DMS 273 (cell line): ENCODE results near the gene PILRB.
"Not testable (repeated sequence)": the region's sequence is repeated elsewhere in the genome, so short reads cannot be mapped to it uniquely, and the experiment has no call there.

Experiments used
- DNase-seq: peaks from one replicate; lab custom pipeline; 2025; ENCODE audit not compliant: unreplicated experiment; lab: John Stamatoyannopoulos, UW

PILRB gene

DNA sequence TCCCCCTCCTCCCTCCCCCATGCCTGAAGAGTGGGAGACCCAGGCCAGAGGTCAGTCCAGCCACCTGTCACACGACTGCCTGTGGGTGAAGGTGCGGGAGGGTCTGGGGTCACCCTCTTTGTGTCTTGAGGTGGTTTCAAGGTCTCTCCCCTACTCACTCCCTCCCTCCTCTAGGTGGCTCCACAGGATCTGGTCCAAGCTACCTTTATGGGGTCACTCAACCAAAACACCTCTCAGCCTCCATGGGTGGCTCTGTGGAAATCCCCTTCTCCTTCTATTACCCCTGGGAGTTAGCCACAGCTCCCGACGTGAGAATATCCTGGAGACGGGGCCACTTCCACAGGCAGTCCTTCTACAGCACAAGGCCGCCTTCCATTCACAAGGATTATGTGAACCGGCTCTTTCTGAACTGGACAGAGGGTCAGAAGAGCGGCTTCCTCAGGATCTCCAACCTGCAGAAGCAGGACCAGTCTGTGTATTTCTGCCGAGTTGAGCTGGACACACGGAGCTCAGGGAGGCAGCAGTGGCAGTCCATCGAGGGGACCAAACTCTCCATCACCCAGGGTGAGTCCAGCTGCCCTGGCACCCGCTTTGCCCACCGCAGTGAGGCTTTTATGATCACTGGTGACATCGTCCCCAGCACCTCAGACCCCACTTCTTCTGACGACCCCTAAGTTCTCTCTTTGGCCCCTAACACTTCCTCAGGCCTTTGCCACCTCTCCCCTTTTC lies 16.1 kb downstream of the PILRB start:
- not testable (repeated sequence) for DNase-seq

DNA sequence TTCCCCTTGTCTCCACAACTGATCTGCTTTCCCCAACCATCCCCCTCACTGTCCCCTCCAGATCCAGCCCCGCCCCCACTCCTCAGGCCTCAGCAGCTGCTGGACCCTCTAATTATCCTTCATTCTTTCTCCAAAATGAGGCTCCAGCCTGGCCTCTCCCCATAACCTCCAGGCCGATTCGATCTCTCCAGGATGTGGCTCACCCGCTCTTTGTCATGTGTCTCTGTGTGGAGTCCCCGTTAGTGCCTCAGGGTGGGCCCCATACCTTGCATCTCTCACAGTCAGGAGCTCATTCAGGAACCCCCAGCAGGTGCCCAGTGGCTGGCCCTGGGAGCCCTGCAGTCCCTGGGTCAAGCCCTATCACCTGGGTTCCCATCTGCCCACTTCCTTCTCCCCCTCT lies 16.7 kb downstream of the PILRB start:
- no peak for DNase-seq

DNA sequence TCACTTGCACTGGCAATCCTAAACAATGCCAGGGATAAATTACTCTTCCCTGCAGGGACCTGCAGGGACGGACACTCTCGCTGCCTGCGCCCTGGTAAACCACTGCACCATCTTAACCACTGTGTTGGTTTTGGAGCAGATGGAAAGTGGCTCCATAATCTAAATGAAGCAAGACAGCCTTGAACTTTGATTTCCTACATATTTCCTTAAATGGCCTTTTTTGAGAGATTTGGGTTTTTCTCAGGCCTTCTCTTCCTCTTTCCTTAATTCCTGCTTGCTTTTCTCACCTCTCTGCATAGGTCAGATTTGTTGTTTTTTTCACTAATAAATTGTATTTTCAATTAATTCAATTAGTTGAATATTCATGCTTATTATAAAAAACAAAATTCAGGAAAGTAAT lies 18.1 kb downstream of the PILRB start:
- DNase-seq = no peak

DNA sequence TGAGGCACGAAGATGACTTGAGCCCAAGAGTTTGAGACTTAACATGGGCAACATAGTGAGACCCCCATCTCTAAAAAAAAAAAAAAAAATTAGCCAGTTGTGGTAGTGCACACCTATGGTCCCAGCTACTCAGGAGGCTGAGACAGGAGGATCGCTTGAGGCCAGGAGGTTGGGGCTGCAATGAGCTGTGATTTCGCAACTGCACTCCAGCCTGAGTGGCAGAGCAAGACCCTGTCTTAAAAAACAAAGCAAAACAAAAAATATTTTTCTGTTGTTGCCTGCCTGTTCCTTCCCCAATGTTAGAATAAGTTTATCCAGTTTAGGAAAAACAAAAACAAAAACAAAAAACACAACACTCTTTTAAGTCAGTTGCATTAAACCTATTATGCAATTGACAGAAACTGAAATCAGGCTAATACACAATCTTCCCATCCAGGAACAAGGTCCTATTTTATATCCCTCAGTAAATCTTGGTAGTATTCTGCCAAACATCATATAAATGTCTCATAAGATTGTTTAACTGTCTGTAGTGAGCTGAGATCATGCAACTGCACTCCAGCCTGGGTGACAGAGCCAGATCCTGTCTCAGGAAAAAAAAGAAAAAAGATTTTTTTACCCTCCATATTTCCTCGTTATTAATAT lies 20.3 kb downstream of the PILRB start:
- no peak for DNase-seq

DNA sequence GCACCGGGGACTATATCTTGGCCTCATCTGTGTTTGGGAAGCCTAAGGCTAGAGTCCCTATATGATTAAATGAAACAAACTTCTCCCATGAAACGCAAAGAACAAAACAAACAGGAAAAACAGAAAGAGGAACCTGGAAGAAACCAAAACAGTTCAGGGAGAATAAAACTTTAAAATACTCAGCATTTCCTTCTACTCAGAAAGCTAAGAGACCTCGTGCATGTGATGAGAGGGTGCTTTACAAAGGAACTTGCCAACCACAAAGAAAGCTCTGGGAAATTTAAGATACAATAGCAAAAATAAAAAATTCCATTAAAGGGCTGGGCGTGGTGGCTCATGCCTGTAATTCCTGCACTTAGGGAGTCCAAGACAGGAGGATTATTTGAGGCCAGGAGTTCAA lies 22.3 kb downstream of the PILRB start:
- DNase-seq = no peak

DNA sequence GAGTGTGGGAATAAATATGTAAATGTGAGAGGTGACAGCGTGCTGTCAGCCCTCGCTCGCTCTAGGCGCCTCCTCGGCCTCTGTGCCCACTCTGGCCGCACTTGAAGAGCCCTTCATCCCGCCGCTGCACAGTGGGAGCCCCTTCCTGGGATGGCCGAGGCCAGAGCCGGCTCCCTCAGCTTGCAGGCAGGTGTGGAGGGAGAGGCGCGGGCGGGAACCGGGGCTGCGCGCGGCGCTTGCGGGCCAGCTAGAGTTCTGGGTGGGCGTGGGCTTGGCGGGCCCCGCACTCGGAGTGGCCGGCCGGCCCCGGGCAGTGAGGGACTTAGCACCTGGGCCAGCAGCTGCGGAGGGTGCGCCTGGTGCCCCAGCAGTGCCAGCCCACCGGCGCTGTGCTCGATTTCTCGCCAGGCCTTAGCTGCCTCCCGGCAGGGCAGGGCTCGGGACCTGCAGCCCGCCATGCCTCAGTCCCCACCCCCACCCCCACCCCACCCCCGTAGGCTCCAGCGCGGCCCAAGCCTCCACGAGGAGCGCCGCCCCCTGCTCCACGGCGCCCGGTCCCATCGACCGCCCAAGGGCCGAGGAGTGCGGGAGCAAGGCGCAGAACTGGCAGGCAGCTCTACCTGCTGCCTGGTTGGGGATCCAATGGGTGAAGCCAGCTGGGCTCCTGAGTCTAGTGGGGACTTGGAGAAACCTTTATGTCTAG lies 23.8 kb downstream of the PILRB start:
- DNase-seq = not testable (repeated sequence)

DNA sequence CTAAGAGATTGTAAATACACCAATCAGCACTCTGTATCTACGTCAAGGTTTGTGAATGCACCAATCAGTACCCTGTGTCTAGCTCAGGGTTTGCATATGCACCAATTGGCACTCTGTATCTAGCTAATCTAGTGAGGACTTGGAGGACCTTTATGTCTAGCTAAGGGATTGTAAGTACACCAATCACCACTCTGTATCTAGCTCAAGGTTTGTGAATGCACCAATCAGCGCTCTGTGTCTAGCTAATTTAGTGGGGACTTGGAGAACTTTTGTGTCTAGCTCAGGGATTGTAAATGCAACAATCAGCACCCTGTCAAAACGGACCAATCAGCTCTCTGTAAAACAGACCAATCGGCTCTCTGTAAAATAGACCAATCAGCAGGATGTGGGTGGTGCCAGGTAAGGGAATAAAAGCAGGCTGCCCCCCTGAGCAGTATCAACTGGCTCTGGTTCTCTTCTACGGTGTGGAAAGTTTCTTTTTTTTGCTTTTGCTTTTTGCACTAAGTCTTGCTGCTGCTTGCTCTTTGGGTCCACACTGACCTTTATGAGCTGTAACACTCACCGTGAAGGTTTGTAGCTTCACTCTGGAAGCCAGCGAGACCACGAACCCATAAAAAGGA lies 24.4 kb downstream of the PILRB start:
- DNase-seq = not testable (repeated sequence)

DNA sequence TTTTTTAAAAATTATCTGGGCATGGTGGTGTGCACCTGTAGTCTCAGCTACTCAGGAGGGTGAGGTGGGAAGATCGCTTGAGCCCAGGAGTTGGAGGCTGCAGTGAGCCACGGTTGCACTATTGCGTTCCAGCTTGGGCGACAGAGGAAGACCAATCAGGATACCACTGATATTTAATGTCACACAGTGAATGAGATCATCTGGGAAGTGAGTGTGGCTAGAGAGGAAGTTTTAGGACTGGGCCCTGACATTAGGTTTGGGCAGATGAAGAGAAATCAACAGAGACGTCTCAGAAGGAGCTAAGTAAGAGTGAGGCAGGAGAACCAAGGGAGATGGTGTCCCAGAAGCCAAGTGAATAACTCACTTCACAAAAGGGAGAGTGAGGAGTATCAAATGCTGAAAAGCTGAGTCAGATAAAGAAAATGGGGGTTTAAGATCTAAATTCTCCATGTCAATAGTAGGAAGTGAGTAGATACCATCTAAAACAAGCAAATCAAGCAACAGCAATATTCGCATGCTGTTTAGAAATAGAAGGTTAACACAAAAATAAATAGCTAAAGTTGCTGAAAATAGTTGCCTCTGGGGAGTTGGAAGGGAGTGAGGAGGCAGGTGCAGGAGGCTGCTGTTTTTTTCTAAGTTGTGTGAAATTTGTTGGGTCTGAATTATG lies 26.8 kb downstream of the PILRB start:
- DNase-seq = no peak

DNA sequence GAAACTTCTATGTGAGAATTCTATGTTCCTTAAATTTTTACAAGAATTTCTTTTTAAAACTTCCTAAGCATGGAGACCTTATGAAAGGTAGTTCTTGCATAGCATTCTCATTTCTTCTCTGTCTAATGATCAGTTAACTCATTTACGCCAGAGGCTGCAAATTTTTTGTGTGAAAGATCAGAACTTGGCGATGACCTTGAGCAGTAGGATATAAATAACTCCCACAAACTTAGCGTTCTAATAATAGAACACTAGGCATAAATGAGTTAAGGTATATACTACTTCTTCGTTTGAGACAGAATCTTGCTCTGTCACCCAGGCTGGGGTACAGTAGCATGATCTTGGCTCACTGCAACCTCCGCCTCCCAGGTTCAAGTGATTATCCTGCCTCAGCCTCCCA lies 29.0 kb downstream of the PILRB start:
- DNase-seq = no peak

DNA sequence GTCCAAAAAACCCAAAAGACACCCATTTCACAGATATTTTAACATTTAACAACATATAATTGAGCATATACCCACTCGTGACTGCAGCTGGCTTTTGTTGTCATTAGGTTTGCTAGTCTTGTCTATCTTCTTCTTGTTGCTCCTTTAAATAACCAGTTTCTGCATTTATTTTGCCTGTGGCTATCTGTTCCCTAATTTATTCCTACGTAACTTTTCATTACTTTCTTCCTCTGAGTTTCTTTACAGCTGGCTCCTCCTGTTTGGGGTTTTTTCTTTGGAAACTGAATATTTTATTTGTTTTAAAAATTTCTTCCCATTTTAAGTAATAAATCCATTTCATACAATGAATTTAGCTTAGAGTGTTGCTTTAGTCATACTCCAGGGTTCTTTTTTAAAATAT lies 29.8 kb downstream of the PILRB start:
- no peak for DNase-seq

DNA sequence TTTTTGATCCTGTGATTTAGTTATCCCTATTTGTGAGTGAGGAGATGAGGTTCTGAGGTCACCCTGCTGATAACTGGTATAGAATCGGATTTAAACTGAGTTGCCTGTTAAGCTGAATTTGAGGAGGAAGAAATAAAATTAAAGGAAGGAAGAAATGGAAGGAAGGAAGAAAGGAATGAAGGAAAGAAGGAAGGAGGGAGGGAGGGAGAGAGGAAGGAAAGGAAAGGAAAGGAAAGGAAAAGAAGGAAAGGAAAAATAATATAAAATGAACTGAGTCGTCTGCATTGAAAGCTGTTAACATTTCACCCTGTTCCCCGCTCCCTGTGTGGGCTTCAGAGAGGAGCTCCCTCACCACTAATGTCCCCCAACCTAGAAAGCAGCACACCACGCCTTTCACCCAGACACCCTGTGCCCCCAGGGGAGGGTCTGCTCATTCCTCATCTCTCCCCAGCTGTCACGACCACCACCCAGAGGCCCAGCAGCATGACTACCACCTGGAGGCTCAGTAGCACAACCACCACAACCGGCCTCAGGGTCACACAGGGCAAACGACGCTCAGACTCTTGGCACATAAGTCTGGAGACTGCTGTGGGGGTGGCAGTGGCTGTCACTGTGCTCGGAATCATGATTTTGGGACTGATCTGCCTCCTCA lies 31.6 kb downstream of the PILRB start:
- no peak for DNase-seq

DNA sequence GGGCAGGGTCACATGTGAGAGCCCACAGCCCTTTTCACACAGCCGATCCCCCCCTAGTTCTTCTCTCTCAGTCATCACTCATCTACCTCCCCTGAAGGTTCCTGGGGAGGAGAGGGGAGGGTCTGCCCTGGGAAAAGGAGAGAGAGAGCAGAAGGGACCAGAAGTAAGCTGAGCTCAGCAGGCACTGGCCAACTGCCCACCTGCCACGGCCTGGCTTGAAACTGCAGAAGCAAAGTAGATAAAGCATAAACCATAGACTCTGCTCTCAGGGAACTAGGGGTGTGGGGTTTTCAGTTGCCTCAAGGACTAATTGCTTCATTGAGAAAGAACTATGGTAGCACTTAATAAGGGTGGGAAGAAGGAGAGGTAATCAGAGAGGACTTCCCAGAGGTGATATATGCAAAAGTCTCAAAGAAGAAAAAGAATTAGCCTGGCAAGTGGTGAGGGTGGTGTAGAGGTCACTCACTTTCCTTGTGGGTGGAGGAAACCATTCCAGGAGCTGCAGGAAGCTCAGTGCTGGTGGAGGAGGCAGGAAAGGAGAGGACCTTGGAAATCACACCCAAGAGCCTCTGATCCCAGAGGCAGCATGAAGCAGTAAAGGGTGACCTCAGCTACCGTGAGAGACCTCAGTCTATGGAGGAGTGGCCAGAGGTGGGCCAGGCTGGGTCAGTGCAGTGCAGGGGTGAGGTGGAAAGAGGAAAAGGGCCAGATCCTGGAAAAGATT lies 32.5 kb downstream of the PILRB start:
- DNase-seq = no peak

DNA sequence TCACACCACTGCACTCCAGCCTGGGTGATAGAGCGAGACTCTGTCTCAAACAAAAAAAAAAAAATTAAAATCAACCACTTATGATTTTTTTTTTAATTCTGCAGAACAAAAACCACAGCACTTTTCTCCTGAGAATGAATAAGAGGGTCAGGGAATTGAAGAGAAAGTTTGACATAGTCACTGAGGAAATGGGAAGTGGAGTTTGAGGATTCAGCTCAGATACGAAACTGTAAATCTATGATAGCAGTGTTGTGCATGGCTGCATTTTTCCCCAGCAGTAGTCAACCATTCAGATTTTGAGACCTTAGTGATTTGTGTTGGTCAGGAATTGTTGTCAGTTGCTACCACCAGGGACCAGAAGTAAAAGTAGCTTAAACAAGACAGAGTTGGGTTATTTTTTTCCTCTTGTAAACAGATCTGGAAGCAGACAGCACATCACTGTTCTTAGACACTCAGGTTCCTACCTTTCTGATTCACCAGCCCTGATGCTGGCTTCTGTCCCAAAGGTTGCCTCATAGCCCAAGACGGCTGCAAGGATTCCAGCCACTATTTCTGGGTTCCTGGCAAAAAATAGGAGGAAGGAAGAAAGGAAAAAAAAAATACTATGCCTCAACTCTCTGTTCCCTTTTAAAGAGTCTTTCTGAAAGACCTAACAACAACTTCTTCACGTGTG lies 35.5 kb downstream of the PILRB start:
- DNase-seq = no peak

DNA sequence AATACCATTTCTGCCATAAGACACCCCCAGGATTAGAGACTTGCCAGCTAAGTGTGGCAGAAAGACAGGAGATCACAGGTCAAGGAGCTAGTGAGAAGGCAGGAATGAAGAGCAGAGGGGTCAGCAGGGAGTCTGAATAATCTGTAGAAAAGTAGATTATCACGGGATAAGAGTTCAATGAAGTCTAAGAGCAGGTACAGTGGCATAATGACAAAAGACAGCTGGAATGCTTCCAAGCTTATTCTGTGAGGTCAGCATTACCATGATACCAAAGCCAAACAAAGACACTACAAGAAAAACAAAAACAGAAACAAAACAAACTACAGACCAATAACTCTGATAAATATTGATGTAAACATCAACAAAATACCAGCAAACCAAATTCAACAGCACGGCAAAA lies 36.2 kb downstream of the PILRB start:
- DNase-seq = no peak

DNA sequence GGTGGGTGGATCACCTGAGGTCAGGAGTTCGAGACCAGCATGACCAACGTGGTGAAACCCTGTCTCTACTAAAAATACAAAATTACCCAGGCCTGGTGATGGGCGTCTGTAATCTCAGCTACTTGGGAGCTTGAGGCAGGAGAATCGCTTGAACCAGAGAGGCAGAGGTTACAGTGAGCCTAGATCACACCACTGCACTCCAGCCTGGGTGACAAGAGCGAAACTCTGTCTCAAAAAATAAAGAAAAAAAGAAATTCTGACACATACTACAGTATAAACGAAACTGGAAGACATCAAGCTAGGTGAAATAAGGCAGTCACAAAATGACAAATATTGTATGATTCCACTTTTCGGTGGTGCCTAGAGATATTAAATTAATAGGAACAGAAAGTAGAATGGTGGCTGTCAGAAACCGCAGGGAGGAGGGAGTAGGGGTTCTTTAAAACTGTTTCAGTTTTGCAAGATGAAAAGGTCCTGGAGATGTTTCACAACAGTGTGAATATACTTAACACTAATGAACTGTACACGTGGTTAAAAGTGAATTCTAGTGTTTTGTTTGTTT lies 38.6 kb downstream of the PILRB start:
- no peak for DNase-seq

DNA sequence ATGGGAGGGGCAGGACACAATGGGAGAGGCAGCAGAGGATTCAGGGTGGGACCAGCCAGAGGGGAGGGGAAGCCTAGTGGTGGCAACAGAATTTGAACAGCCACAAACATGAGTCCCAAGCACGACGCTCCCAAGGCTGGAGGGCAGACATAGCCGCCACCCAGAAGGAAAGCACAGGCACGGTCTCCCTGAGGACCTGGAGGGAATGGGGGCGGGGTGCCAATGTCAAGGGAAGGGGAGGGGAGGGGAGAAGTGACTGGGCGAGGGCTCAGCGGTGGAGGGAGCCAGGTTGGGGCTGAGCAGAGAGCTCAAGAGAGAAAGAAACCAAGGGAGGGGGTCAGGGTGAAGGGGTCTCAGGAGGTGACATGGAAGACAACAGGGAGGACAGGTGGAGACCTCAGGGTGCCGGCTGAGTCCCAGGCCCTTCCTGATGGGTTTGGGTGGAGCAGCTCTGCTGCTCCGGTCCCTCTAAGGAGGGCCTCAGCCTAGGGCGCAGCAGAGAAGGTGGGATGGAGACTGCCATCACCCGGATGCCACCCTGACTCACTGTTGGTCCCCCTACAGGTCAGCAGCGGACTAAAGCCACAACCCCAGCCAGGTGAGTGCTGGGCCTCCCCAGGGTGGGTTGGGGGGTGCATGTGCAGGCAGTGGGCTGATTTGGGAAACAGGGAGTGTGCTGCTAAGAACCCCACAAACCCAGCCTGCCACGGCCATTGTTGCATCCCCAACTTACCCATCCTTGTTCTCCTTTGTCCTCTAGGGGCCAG lies 39.6 kb downstream of the PILRB start:
- no peak for DNase-seq

DNA sequence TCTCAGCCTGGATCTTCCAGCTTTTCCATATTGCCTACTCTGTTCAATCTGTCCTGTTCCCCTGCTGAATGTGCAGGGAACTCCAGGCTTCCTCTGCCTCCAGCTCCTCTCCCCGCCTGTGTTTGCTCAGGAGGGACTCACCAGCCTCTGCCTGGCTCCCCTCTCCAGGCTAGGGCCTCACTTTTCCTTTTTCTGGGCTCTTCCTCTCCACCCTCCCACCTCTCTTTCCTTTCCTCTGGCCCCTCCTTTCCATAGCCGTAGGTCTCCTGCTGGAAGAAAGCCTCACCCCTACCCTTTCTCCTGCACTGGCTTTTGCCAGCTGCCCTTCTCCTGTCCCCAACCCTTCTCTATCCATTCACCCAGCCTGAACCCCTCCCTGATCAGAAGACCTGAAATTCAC lies 40.3 kb downstream of the PILRB start:
- no peak for DNase-seq

DNA sequence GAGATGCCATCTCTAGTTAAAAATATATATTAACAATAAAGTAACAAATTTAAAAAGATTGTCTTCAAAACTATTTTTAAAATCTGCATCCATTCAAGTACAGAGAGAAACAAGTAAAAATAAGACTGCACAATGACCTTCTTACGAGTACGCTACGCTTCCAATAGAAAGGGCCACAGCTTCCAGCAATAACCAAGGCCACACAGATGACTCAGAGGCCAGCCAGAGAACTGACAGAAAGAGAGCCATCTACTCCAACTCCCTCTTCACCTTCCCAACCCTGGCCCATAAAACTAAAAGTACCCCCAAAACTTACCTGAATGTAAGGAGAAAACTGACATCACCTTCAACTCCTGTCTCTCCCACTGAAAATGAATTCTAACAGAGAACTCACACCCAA lies 42.1 kb downstream of the PILRB start:
- no peak for DNase-seq

DNA sequence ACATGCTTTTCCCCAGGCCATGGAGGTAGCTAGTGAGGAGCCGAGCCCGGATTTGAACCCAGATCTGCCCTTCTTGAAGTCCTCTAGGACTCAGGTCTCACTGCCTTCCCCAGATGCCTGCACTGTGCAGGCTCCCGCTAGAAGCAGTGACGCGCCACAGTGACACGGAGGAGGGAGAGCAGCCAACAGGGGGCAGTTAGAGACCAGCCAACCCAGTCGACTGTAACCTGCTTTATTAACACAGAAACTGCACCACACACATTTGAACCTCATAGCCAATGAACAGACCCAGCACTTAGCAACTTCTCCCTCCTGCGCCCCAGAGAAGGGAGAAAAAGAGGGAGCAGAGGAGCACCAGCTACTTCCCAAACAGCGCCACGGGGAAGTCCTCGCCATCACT lies 42.7 kb downstream of the PILRB start:
- DNase-seq = peak; percentile 40
